ENCODE measurements around the gene ANAPC15.
A peak's percentile ranks its signal among the peaks of the same experiment; 100 is the strongest.

ANAPC15 gene

DNA sequence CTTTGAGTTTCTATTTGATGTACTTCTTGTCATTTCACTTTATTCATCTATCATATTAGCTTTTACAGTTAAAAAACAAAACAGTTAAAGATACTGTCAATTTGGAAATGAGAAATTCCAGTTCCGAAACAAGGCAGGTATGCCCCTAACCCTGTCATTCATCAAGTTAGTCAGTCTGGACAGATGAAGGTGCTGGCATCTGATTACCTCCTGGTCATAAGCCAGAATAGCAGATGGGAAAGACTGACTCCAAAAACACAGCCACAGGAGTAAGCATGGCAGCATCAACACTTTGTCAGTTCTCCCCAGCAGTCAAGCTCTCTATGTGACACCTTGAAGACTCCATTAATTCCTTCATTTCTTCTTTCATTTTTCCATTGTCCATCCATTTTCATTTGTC, 27.5 kb downstream of the ANAPC15 start:
- DNase-seq (ENCODE audit: low read depth) = no peak

DNA sequence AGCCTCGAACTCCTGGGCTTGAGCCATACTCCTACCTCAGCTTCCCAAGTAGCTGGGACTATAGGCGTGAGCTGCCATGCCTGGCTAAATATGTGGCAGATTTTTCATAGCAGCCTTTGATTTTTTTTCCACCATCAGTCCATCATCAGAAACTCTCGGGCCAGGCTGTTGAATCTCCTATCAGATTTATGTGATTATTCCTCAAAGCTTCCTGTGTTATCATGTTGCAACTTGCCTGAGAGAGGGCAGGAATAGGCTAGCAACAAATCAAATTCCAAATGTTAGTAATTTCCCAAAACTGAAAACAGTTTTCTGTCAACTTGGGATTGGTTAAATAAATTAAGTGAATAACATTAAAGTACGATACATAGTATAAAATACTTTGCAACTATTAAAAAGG, 28.4 kb downstream of the ANAPC15 start:
- no peak for DNase-seq (ENCODE audit: low read depth)

DNA sequence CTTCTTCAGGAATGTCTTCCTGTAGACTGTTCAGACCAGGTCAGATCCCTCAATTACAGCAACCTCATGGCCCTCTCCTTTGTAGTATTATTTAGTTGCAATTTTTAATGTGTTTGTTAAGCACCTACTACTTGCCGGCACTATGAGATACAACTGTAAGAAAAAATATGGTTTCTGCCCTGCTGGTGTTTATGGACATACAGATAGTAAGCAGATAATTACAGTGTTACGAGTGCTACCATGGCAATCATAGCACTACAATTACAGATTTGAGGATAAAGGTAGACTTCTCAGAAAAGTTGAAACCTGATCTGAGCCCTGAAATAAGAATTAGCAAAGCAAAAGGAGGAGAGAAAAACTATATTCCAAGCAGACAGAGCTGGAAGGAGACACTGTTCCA, 29.1 kb downstream of the ANAPC15 start:
- DNase-seq (ENCODE audit: low read depth) = no peak

DNA sequence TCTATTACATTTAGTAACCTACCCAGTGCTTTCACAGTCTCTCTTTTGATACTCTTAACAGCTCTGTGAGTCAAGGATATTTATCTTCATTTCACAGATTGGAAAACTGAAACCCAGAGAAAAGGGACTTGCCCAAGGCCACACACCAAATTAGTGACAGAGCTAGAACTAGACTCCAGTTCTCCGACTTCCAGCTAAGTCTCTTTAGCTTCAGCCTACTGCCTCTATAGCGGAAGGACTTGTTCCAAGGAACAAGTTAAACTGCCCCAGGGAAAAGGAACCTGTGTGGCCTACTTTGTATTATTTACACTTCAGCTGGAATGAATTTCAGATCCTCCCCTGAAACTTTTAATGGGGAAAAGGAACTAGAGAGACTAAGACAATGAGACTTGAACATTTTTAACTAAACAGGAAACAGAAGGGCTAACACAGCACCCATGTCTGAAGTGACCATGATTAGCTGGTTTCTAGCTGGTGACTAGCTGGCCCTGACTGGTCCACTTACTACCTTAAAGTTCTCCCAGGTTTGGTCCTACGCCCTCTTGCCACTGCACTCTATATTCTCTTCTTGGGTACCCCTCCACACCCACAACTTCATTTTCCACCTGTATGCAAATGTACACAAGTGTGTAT, 30.6 kb downstream of the ANAPC15 start:
- DNase-seq (ENCODE audit: low read depth) = no peak

DNA sequence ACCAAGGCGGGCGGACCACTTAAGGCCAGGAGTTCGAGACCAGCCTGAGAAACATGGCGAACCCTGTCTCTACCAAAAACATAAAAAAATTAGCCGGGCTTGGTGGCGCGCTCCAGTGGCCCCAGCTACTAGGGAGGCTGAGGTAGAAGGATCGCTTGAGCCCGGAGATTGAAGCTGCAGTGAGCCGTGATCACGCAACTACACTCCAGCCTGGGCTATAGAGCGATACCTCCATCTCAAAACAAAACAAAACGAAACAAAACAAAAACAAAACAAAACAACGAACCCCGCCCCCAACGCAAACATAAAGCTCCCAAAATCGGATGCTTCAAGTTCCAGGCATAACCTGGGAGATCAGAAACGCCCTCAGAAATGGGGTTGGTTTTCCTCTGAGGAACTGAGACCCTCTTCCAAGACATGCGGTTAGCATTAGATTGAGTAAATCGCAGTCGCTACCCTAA, 31.3 kb downstream of the ANAPC15 start:
- no peak for DNase-seq (ENCODE audit: low read depth)

DNA sequence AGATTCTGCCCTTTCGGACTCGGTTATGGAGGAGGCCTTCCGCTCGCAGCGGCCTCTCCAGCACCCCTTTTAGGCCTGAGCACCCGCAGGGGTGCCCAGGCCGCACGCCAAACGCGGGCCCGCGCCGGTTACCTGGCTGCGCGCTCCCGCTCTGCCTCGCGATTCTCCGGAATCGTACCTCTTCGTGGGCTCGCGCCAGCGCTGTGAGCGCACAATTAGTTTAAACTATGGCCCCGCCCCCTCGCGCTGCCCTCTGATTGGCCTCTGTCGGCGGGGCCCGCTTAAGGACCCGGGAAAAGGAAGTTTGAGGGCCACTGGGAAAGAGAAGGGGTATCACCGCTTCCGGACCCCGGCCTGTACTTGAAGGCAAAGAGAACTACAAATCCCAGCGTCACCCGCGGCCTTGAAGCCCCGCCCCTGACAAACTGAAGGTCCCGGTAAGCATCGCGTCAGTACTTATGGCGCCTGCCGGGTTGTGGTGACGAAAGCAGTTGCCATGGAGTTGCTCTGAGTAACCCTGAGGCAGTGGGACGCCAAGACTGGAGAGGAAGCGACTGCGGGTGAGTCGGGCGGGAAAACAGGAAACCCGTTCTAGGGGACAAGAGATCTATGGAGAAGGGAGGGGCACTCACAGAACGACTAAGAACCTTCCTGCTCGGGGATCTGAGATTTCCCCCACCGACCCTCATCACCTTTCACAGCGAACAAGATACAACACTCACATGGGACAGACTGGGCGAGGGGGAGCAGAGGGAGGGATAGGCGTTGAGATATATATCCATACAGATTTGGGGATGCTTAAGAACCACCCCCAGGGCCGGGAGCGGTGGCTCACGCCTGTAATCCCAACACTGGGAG, 31.9 kb downstream of the ANAPC15 start, which contains the start of the genes LRRC51 and NUMA1:
LRRC51 (plus strand) TSS at position 525 of the 858 bp plus-strand sequence. CDS start 8,234 bp downstream, outside the sequence.
NUMA1 (minus strand) TSS at position 217 of the 858 bp plus-strand sequence. CDS start 44,599 bp downstream, outside the sequence.
- DNase-seq (ENCODE audit: low read depth) = peak; percentile 100

DNA sequence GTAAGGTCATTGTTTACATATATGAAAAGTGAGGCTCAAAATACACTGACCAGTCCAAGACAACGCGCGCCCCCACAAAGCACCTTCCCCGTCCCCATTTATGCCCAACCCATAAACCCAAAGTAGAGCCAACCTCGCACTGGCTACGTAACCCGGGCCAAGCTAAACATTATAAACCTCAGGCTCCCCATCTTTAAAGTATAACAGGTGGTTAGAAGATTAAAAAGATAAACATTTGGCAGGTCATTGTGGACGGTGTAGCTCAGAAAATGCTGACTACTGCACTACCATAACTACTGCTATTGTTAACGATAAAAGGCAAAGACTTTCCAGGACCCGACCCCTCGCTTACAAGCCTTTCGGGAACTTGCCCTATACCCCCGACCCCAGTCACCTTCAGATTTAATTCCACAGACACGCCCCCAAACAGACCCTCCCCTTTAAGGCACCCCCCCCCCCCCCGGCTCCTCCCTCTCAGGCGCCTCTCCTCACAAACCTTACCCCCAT, 32.6 kb downstream of the ANAPC15 start:
- DNase-seq (ENCODE audit: low read depth) = no peak

DNA sequence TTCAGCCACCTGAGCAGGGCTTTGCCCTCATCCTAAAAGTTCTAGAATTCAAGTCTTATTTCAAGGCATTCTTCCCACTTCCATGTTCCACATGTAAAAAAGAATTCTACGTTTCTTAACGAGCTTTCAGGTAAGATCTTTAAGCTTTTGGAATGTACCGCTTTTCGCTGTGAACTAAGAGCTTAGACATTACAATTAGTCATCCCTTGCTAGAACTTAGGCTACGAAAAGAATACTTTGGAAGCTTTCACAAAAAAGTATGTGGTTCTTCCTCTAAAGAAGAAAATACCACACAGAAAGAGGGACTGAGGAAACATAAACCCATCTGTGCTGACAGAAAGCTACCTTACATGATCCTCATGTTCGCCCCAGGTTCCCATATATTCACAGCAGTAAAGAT, 34.0 kb downstream of the ANAPC15 start:
- DNase-seq (ENCODE audit: low read depth) = no peak

DNA sequence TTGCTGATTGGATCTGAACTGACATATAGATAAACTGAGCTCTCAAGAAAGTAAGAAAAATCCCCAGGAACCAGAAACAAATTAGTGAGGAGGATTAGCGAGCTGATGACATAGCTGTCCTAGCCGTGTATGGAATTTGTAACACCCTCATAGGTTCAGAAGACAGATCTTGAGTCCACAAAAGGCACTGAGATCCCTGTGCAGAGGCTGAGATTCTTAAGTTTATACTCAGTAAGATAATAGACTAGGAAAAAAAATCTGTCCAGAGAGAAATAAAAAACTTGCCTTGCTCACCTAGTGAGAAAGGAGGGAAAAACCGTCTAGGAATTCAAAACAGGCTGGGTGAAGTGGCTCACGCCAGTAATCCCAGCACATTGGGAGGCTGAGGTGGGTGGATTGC, 36.7 kb downstream of the ANAPC15 start:
- no peak for DNase-seq (ENCODE audit: low read depth)

DNA sequence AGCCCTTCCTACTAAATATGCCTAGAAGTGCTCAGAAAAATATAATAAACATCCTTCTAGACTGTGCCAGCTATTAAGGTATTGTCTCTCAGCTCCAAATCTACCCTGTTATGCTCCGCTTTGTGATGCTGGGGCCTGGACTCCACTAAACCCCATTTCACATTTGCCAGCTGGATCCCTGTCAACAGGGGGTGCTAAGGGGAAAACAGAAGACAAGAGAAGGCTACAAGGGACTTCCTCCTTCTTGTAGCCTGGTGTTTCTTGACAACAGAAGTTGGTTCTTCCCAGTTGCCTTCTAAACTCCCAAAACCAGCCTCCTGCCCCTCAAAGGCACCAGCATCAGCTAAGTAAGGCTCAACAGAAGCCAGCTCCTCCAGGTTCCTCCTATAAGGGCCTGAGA, 37.4 kb downstream of the ANAPC15 start:
- no peak for DNase-seq (ENCODE audit: low read depth)

DNA sequence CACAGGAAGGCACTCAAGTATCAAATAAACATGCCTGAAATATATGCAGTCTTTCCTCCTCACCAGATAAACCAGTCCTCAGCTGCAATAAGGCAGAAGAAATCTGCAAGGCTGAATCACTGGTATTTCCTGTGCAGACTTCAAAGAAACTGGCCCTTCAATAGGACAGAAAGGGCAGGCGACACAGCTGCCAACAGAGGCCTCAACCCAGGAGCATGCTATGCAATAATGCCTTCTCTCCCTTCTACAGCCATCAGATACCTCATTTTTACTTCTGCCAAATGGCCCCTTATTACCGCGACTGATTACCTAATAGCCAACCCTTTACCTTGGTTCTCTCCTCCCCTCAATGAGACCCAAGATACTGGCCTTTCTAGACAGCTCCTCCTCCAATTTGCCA, 40.1 kb downstream of the ANAPC15 start:
- DNase-seq (ENCODE audit: low read depth) = peak; percentile 48

DNA sequence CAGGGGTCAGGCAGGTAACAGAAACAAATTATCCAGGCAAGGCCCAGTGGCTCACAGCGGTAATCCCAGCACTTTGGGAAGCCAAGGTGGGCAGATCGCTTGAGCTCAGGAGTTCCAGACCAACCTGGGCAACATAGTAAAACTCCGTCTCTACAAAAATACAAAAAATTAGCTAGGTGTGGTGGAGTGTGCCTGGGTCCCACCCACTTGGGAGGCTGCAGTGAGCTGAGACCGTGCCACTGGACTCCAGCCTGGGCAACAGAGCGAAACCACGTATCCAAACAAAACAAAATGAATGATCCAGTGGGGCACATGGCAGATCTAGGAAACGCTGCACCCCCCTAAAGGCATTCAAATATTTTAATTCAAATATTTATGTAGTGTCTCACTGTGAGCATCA, 42.0 kb downstream of the ANAPC15 start:
- DNase-seq (ENCODE audit: low read depth) = no peak

DNA sequence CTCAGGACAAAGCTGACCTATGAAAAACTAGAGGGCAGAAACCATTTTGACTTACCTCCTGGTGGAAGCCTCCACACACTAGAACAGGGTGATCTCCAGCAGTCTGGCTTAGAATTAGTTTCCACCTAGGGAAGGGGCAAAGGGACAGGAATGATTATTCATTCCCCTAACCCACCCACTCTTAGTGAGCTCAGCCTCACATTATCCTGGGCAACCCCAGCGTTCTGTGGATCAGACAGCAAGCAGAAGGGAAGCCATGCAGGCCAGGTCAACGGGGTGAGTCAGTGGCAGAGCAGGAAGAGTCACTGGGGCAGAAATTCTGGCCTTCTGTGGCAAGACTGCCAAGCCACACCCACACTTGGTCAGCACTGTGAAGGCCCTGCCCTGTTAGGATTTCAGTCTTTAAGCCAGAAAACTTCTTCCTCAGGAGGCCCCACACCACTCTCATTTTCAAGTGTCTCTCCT, 42.7 kb downstream of the ANAPC15 start:
- DNase-seq (ENCODE audit: low read depth) = peak; percentile 82

DNA sequence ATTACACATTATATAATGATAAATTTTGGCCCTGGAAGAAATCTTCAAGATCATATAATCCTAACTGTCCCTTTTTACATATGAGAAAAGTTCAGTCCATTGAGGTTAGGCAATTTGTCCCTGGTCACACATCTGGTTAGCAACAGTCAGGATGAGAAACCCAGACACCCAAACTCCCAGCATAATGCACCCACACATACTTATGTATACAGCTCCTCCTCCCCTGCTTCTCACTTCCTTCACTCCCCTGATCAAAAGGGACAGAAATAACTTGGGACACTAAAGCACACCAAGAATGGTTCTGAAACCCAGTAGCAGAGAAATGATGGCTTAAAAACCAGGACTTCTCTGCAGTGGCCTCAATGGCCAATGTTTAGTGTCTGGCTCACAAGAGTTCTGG, 43.3 kb downstream of the ANAPC15 start:
- no peak for DNase-seq (ENCODE audit: low read depth)

DNA sequence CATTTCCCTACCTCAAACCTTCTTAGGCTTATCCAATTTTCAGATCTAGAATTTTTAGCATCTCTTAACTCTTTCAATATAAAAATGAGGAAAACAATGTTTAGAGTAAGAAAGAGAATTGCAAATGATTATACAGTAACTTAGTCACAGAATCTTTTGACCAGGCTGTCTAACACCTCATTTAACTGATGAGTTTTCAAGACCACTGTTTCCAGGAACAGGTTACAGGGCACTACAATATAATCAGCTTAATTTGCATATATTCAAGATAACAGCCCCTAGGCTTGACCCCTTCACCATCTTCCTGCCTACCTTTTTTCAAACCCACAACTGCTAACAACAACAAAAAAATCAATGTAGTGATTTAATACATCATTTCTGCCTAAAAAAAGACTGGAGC, 44.8 kb downstream of the ANAPC15 start:
- no peak for DNase-seq (ENCODE audit: low read depth)

DNA sequence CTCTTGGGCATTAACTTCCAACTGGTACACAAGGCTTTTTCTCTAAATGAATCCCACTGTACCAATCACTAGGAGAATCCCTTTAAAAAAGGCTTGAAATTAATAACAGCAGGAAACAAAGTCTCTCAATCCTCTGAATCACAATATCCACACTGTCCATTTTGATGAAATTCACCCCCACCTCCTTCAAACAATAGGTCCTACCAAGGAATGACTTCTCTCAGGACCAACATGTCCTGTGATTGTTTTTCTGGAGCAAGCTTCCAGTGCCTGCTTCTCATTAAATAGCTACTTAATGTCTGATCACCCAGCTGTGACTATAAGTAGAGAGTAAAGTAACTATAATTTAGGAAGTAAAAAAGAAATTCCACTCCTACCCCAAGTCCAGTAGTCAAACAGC, 45.2 kb downstream of the ANAPC15 start:
- no peak for DNase-seq (ENCODE audit: low read depth)

DNA sequence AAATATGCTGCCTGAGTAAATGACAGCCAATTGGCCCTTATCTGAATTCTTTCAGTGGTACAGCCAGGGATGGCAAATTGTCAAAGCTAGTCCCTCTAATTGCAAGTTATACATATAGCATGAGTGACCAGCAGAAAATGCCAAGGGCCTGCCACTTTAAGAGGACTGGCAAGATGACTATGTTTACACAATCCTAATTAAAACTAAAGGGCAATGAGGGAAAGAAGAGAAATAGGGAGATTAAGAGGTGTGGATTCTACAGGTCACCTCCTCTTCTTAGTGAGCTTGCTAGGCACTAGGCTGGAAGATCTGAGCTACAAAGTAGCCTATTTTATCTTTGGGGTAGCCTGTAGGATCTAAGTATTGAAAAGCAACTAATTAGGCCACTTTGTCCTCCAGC, 45.6 kb downstream of the ANAPC15 start:
- DNase-seq (ENCODE audit: low read depth) = no peak

DNA sequence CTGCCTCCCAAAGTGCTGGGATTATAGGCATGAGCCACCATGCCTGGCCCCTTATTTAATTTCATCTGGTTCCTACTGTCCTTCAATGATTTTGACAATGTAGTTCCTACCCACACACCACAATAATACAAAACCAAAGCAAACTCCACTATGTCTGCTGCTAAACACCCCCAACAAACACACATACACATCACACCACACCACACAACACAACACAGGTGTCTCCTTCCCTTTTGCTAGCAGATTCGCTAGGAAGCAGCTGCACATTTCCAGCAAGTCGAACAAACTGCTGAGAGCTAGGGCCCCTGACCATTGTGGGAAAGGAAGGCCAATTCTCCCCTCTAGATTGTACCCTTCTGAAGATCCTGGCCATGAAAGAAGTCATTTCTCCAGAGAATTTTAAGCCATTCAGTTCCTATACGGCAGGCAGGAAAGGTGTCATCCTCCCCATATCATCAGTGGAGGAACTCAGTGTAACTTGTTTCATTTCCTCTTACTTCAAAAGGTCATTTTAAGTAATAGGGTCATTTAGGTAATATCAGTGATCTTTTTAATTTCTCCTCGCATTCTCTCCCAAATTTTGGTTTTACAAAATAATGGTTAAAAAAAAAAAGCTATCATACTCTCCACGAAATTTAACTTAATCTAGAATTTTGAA, 50.6 kb downstream of the ANAPC15 start:
- DNase-seq (ENCODE audit: low read depth) = no peak

Data from fibroblast of the conjunctiva (primary cell).